ENCODE measurements around the gene CSRNP3.
"Not testable (repeated sequence)": the region's sequence is repeated elsewhere in the genome, so short reads cannot be mapped to it uniquely, and the experiment has no call there.

CSRNP3 gene

DNA sequence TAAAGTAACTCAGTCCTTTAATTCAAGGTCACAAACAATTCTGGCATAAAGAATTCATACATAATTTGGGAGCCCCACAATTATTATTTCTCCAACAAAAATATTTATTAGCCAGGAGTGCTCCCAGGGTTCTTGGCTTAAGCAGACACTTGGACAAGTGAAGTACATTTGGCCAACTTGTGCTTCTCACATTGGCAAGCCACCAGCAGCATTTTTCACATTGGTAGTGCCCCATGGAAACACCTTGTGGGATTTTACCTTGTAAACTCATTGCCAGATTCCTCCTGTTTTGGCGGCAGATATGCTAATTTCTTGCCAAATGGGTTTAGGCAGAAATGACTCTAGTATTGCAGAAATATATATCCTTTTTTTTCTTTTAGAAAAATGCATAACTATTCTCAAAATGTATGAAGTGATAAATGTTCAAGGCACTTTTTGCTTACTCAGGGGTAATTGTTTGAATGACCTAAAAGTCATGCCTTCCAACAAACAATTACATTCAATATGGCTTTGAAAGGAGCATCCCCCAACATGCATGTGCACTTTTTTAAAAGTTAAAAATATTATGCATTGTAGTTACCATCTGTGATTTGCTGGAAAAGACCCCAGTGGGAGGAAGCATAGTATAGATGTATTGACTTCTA, 113.5 kb downstream of the CSRNP3 start:
- TF ChIP-seq, protein P1, sequence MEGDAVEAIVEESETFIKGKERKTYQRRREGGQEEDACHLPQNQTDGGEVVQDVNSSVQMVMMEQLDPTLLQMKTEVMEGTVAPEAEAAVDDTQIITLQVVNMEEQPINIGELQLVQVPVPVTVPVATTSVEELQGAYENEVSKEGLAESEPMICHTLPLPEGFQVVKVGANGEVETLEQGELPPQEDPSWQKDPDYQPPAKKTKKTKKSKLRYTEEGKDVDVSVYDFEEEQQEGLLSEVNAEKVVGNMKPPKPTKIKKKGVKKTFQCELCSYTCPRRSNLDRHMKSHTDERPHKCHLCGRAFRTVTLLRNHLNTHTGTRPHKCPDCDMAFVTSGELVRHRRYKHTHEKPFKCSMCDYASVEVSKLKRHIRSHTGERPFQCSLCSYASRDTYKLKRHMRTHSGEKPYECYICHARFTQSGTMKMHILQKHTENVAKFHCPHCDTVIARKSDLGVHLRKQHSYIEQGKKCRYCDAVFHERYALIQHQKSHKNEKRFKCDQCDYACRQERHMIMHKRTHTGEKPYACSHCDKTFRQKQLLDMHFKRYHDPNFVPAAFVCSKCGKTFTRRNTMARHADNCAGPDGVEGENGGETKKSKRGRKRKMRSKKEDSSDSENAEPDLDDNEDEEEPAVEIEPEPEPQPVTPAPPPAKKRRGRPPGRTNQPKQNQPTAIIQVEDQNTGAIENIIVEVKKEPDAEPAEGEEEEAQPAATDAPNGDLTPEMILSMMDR (IDR thresholded peaks at IDR 0.05): no peak
- TF ChIP-seq ZFX (IDR thresholded peaks at IDR 0.05; ENCODE audit: borderline replicate concordance): no peak
- H3K27ac ChIP-seq: no peak overlapping the region

DNA sequence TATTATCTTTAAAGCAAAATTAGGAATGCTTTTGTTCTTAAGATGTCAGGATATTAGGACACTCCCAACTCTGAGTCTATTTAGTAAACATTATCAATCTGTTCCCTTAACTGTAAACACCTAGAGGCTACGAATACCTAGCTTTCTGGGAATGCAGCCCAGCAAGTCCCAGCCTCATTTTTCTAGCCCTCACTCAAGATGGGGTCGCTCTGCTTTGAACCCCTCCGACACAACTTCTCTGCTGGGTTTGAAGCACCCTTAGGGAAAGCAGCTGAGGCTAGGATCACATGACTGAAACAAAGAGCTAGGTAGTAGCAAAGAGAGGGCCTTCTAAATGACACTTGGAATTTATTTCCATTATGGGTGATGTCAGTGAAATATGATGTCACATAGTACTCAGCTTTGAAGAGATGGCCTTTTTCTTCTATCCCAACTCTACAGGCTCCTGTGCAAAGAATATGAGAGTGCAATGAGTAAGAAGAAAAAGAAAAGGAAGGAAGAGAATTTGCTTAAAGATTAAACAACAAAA, 114.7 kb downstream of the CSRNP3 start:
- TF ChIP-seq ZFX (IDR thresholded peaks at IDR 0.05; ENCODE audit: borderline replicate concordance): no peak
- TF ChIP-seq, protein P1 (IDR thresholded peaks at IDR 0.05): no peak
- peak overlapping the region; percentile 37 for H3K27ac ChIP-seq

DNA sequence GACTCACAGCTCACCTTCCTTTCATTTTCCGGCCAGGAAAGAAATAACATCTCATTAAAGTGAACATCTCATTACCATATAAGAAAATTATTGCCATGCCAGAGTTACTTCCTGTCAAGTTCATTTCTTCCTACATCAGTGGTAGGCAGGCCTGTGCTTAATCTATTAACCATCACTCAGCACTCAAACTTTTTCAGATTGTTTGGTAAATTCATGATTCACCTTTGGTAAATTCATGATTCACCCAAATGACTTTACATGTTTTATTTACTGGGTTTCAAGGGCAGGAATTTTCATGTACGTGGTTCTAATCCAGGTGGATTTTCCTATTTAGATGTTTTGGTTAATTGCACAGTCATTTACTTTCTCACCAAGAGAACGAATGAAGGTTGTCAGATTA, 116.5 kb downstream of the CSRNP3 start:
- H3K27ac ChIP-seq: no peak overlapping the region
- TF ChIP-seq, protein P1 (IDR thresholded peaks at IDR 0.05): no peak
- no peak for TF ChIP-seq ZFX (IDR thresholded peaks at IDR 0.05; ENCODE audit: borderline replicate concordance)

DNA sequence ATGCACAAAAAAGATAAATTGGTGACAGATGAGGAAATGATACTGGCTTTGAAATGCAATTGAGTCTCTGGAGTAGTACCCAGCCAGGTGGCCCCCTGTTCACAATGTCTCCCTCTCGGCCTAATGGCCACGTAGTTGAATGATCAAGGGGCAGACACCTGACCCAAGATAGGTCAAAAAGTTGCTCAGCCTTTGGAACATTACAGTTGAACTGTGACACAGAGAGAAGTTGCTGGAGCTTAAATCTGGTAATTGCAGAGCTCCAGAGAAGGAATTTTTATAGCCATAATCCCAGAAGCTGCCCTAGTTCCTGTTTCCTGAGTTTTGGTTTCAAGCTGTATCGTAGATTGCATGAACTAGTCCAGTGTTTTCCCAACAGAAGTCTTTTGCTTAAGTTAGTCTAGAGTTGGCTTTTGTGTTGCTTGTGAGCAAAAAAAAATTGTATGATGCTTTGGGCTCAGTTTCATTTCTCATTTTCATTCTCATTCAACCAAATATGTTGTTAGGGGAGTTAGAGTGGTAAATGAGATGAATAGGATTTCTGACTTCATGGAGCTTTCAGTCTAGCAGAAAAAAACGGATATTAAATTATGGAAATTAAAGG, 117.9 kb downstream of the CSRNP3 start:
- TF ChIP-seq ZFX (IDR thresholded peaks at IDR 0.05; ENCODE audit: borderline replicate concordance): no peak
- TF ChIP-seq, protein P1 (IDR thresholded peaks at IDR 0.05): no peak
- H3K27ac ChIP-seq: no peak overlapping the region

DNA sequence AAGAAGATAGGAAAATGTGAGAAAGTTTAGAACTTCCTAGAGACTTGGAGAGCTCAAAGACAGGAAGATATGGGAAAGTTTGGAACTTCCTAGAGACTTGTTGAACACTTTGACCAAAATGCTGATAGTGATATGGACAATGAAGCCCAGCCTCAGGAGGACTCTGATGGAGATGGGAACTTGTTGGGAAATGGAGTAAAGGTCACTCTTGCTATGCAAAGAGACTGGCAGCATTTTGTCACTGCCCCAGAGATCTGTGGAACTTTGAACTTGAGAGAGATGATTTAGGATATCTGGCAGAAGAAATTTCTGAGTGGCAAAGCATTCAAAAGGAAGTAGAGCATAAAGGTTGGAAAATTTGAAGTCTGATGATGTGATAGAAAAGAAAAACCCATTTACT, 121.5 kb downstream of the CSRNP3 start:
- H3K27ac ChIP-seq: not testable (repeated sequence)

DNA sequence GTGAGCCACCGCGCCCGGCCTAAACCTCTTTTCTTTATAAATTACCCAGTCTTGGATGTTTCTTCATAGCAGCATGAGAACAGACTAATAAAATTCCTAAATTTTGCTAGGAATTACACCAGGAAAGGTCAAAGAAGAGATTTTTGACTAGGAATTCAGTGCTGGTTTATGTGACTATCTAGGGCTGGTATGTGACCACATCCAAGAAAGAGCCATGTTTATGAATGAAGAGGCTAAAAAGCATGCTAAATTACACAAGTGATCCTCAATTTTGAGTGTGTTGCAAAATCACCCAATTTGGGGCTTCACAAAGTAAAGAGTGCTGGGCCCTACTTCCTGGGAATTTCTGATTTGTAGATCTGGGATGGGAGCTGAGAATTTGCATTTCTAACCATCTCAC, 123.6 kb downstream of the CSRNP3 start:
- no peak for TF ChIP-seq ZFX (IDR thresholded peaks at IDR 0.05; ENCODE audit: borderline replicate concordance)
- TF ChIP-seq, protein P1 (IDR thresholded peaks at IDR 0.05): no peak
- no peak overlapping the region for H3K27ac ChIP-seq

DNA sequence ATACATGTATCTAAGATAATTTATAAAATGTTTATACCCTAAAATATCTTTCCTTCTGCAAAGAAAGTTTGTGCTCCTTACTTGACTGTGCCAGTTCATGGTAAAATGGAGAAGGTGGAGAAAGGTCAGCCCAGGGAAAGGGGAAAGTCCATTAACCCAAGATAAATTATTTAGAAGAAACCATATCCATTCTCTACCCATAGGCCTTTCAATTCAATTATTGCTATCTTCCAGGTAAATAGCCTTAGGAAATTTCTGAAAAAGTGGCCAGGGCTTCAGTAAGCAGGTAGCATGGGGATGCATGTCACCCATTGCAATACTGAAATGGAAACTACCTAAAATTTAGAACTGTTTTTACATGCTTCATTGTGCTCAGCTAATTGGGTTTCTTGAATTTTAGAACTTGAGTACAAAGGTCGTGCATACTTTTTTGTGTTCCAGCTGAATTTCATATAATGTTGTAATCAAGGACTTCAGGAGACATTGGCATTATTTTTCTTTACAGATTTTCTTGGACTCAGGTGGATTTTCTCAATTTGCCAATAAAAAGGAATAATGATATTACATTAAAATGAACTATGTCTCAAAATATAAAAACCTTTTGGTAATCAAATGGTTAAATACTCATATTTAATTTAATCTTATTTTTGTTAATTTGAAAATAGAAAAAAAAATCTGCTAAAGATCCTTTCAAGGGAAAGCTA, 124.9 kb downstream of the CSRNP3 start:
- no peak overlapping the region for H3K27ac ChIP-seq
- TF ChIP-seq, protein P1 (IDR thresholded peaks at IDR 0.05): no peak
- TF ChIP-seq ZFX (IDR thresholded peaks at IDR 0.05; ENCODE audit: borderline replicate concordance): no peak

Data from 22Rv1 (cell line).